AG08396 (cell line): ENCODE data around the gene SLBP.
"Not testable (repeated sequence)": the region's sequence is repeated elsewhere in the genome, so short reads cannot be mapped to it uniquely, and the experiment has no call there.

ENCODE experiments used
- DNase-seq: peaks from one replicate; pipeline ENCODE4 v3.0.0; 2012; ENCODE audit warnings: low spot score, mixed read lengths

SLBP gene

DNA sequence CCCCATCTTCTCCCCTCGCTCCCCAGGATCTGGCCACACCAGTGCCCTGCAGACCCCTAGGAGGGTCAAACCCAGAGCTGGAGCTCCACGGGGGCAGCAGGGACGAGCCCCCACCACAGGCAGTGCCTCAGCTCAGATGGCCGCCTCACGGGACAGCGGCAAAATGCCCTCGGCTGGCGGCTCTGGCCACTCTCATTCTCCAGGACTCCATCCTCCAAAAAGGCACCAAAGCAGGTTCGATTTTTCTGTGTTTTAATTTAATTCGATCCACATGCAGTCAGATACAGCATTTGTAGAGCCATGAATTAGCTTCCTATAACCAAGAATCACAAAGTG lies 36.3 kb downstream of the SLBP start:
- DNase-seq = no peak

- no peak for DNase-seq
These were observed 36.9 kb downstream of the SLBP start for GRCh38 chr4:1675136-1675801.

DNA sequence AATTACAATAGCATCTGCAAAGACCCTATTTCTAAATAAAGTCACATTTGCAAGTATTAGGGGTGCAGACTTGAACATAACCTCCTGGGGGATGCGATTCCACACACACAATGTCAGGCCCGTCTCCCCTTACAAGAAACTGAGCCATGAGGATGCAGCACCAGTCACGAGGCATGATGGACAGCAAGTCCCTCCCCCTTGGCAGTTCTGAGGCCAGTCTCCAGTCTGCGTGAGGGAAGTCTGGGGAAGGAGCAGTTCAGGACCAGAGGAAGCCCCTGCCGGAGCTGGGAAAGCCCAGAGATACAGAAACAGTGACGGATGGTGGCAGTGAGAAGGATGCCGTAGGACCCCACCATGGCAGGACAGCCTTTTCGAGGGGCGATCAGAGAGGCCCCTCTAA lies 37.4 kb downstream of the SLBP start:
- no peak for DNase-seq

DNA sequence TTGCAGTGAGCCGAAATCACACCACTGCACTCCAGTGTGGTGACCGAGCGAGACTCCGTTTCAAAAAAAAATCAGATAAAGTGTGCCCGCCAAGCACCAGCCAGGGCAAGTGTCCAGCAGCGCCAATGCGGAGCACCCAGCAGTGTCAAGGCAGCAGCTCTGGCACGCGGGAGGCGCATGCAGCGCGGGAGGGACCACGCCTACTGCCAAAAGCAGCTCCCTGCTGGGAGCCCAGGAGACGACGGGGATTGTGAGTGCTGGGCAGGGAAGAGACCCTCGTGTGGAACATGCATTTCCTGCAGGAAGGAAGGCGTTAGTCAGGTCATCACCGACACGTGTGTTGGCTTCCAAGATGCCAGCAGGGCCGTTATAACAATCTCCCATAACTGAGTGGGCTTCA lies 38.4 kb downstream of the SLBP start:
- DNase-seq = no peak

- DNase-seq = not testable (repeated sequence)
These were observed 41.1 kb downstream of the SLBP start for GRCh38 chr4:1671011-1671410.

GRCh38 chr4:1670279-1670678 lies 41.8 kb downstream of the SLBP start:
- no peak for DNase-seq

- DNase-seq = no peak
These were observed 42.3 kb downstream of the SLBP start for GRCh38 chr4:1669850-1670249.

DNA sequence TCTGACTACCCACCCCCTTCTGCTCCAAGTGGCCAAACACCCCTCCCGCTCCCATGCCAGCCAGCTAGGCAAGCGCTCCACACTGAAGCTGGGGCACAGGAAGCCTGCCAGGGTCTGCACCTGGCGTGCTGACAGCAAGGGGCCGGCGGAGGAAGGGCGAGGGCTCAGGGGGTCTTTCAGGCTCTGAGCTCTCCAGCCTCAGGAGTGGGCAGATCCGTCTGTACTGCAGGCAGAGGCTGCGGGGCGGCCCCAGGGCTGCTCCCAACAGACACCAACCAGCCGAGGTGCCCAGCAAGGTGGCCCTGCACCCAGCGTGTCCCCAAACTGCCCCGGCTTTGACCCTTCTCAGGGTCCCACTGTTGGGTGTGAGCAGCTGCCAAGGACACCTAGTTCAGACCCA lies 42.8 kb downstream of the SLBP start:
- DNase-seq = no peak

GRCh38 chr4:1668488-1668840 lies 43.7 kb downstream of the SLBP start:
- DNase-seq = no peak

DNA sequence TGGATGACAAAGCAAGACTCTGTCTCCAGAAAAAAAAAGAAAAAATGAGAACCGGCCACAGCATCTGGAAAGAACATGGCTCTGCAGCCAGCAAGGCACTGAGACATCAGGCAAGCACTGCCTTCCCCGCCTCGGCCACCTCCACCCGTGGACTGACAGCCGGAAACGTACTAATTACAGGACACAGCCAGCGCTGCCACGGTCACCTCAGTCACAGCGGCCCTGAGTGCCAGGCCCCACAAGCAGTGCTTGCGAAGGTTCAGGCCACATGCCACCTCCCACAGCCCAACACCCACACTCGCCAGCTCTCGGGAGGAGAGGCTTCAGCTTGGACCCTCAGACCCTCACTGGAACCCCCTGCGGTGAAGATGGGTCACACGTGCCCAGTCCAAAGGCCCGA lies 44.8 kb downstream of the SLBP start:
- no peak for DNase-seq

DNA sequence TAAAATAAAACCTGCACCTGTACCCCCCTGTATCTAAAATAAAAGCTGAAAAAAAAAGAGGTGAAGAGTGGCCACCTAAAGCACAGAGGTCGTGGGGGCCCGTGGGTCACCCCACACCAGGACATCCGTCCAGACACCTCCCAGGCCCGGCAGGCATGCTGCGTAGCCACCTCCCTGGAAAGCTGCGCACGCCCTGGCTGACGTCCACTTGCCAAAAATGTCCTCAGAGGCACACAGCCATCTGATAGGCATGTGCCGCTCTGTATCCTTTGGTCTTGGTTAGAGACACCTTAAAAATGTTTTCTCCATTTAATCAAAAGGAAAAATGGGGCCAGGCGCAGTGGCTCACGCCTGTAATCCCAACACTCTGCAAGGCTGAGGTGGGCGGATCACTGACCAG lies 45.7 kb downstream of the SLBP start:
- no peak for DNase-seq

DNA sequence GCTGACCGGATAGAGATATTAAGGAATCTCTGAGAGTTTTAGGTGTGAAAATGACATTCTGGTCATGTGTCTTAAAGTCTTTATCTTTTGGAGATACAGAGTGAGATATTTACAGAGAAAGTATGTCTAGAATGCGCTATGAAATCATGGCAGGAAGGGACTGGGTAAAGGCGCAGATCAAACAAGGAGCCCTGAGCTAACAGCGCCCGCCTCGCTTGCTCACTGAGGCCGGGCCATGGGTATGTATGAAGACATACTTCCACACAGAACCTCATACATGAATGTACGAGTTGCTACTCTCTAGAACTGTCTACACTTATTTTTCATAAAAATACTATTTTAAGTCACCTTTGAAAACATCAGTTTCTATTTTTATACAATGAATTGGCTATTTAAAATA lies 48.0 kb downstream of the SLBP start:
- DNase-seq = no peak

DNA sequence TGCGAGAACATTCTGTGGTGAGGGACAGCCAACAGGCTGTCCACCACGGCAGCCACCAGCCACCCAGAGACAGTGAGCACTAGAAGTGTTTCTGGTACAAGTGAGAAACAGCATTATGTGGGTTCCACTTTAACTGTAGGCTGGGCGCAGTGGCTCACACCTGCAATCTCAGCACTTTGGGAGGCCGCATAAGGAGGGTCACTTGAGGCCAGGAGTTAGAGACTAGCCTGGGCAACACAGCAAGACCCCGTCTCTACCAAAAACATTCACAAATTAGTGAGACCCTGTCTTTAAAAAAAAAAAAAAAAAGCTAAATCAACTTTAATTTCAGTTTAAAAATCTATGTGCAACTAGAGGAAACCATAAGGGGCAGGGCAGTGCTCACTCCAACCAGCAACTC lies 48.6 kb downstream of the SLBP start:
- no peak for DNase-seq

- no peak for DNase-seq
These were observed 50.4 kb downstream of the SLBP start for GRCh38 chr4:1661695-1662094.

GRCh38 chr4:1660948-1661677 lies 51.0 kb downstream of the SLBP start:
- DNase-seq = no peak

GRCh38 chr4:1659104-1660043 lies 52.7 kb downstream of the SLBP start:
- DNase-seq = no peak

DNA sequence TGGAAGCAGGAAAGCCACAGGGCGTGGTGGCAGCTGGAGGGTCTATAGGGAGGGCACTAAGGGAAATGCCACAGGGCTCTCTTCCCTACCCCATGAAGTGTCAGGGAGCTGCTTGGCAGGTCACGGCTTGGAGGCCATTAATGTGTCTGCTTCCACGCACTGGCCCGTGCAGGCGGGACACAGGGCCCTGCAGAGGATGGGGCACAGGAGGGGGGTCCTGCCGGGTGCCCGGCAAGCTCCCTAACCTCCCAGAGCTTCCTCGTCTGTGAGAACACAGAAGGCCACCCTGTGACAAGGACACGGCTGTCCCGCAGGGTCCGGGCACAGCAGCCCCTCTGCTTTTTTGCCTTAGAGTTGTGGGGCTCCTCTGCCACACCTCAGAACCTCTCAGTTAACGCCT lies 53.5 kb downstream of the SLBP start:
- no peak for DNase-seq

GRCh38 chr4:1658146-1658545 lies 54.0 kb downstream of the SLBP start:
- no peak for DNase-seq

- DNase-seq = no peak
These were observed 55.1 kb downstream of the SLBP start for GRCh38 chr4:1656986-1657385.

- no peak for DNase-seq
These were observed 56.0 kb downstream of the SLBP start for GRCh38 chr4:1656132-1656531.

- no peak for DNase-seq
These were observed 56.4 kb downstream of the SLBP start for GRCh38 chr4:1655676-1656075.

GRCh38 chr4:1655081-1655480 lies 57.0 kb downstream of the SLBP start:
- no peak for DNase-seq
